ENCODE measurements around the gene ATR.
"Not testable (repeated sequence)": the region's sequence is repeated elsewhere in the genome, so short reads cannot be mapped to it uniquely, and the experiment has no call there.

ATR gene

DNA sequence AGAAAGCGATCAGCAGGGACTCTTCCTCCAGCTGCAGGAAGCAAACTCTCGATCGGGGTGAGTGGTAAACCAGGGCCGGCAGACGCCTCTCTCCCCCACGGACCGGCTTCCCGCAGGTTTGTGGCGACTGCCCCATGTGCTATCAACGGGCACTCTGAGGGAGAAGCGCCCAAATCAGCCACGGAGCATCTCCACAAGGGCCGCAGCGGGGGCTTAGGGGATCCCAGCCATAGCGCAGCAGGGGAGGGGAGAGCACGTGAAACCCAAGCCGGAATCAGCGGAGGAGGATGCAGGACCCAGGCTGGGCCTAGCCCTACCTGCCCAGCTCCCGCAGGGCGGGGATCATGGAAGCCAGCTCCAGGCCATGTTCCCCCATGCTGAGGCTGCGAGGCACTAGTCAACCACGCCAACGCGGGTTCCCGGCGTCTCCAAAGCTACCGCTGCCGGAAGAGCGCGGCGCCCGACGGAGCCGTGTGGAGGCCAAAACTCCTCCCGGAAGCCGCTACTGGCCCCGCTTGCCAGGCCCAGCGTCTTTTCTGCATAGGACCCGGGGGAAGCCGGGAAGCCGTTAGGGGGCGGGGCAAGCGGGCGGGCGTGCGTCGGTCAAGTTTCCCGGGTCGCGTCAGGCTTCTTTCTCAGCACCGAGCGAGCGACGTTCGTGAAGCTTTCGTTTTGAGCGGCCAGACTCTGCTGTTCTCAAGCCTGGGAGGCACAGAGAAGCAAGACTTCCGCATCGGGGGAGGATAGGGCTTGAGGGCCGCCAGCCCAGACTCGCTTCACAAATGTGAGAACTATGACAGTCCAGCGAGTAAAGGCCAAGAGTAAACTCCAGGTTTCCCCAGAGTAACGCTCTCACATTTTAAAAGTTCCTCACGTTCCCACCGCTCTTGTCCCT, at the start of gene ATR:
TSS of gene ATR (minus strand) at position 405 of the 895 bp plus-strand sequence. CDS start at position 376, 29 bp downstream.
- in situ Hi-C loops (cut with MboI; ENCODE audit: low pct_unique_long_range_greater_than_20kb, low sequenced_read_pairs): loop anchor here (25.0 kb wide), 2 partner anchors 334 to 409 kb away; no protein-coding TSS in a partner anchor
- DNase-seq: peak; percentile 98

DNA sequence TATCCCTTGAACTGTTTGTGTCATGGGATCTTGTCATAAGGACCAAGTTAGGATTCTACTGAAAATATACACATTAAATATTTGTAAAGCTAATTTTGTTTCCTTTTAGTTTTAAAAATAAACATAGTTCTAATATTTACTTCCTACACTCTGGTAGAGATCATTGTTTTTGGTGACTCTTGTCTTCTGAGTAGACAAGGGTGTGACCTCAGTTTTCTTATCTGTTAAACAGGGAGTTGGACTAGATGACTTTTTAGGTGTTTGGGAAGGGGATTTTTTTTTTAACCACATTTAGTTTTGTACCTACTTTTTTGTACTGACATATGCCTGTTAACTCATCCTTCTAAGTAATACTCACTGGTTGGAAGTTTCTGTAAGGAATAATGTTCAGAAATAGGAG, 48.4 kb upstream of the ATR start:
- in situ Hi-C loops (cut with MboI; ENCODE audit: low pct_unique_long_range_greater_than_20kb, low sequenced_read_pairs): no loop called here
- DNase-seq: no peak

DNA sequence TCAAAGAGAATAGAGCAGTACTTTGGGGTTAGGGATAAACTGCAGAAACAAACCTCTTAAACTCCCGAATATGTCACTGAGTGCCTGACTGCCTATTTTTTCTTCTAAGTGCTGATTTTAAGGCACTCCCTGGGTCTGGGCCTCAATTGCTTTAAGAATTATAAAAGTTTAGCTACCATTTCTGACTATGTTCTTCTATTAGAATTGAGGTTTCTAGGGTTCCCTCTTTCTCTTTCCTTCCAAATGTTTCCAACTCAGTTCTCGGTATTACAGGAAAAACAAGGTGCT, 46.6 kb upstream of the ATR start:
- no peak for DNase-seq
- in situ Hi-C loops (cut with MboI; ENCODE audit: low pct_unique_long_range_greater_than_20kb, low sequenced_read_pairs): no loop called here

DNA sequence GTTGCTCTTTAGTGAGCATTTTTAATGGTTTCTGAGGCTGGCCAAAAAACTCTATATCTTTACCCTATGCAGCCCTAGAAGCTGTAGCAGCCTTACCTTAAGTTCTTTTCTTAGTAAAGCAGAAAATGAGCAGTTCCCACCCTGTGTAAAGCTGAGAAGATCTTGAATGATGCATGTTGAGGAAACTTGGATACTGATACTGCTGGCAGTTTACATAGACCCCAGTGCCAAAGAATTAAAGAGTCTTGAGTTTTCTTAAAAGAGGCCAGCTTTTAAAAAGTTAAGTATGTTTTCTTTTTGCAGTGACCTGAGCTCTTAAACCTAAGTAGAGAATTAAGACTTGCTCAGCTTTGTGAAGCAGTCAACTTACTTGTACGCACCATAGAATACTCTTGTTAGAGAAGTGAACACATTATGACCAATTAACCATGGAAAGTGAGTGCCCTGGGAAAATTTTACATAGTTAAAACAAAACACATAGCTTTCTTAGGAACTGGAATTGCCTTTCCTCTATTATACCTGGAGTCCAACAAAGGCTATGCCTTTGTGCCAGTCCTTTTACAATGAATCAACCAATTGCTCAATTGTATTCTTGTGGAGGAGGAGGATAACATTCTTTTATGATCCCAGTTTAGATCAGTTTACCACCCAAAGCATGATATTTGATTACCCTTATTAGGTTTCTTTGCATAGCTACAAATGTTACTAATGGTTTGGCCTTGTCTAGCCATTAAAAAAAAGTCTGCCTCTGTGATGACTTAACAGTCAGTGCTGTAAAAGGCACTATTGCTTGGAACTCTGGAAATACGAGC, 46.0 kb upstream of the ATR start:
- DNase-seq: no peak
- in situ Hi-C loops (cut with MboI; ENCODE audit: low pct_unique_long_range_greater_than_20kb, low sequenced_read_pairs): no loop called here

DNA sequence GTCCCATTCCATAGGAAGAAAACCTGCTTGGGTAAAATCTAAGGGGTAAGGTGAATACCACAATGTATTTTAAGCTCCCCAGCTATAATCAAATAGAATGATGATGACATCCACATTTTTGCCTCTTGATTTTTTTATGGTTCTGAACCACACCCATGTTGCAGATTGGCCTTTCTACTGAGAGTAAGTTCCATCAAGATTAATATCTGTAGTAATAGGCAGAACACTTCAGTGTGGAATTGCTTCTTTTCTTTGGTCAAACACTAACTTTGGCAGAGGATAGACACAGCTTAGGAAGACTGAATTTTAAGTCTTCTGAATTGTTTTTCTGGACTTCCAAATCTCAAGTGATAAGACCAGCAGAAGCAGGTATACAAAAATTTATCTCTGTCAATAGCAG, 44.7 kb upstream of the ATR start:
- DNase-seq: no peak
- in situ Hi-C loops (cut with MboI; ENCODE audit: low pct_unique_long_range_greater_than_20kb, low sequenced_read_pairs): no loop called here

DNA sequence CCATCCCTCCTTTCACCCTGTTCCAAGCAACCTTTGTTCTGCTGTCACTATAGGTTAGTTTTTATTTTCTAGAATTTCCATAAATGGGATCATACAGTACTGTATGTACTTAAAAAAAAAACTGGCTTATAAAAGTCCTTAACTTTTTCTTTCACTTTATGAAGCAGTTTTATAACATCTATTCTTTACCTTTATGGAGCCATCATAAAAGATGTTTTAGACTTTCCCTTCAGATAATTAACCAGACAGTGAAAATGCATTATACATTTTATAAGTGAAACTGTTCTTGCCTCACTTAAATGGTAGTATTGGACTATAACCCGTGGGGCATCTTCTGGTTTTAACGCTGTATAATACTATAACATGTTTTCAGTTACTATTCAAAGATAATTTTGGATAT, 43.9 kb upstream of the ATR start:
- in situ Hi-C loops (cut with MboI; ENCODE audit: low pct_unique_long_range_greater_than_20kb, low sequenced_read_pairs): no loop called here
- no peak for DNase-seq

DNA sequence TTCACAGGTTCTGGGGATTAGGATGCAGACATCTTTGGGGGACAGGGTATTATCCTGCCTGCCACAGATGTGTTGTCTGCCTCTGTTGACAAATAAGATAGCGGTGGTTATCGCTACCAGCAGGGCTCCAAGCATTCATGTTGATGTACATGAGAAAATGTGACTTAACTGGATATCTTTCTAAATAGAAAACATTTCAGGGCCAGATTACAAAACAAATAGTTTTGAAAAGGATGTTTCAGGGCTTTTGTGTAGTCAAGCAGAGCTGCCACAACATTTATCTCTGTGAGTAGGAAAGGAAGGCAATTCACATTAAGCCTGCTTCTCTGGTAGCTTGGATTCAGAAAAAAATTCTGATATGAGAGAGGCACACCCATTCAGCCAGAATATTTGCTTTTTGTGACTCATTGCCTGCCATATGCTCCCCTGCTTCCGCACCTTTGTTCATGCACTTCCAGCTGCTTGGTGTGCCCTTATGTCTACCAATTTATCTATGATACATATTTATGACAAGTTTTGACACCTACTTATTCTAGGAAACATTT, 40.5 kb upstream of the ATR start:
- in situ Hi-C loops (cut with MboI; ENCODE audit: low pct_unique_long_range_greater_than_20kb, low sequenced_read_pairs): no loop called here
- no peak for DNase-seq

DNA sequence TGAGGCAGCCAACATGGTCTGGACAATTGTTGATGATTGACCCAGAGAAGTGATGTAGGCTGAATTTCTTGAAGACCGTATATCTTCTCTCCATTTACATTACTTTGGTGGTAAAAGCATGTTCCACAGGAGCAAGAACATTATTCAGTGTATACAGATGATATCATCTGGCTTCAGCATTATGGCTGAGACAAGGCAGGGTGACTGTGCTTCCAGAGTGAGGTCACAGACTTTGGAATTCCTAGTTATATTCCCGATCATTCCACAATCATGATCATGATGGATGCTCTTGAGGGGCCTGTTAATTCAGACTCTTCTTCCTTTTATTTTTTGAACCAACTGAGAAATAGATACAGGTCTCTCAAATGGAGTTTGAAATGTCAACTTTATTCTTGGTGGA, 36.6 kb upstream of the ATR start:
- in situ Hi-C loops (cut with MboI; ENCODE audit: low pct_unique_long_range_greater_than_20kb, low sequenced_read_pairs): no loop called here

DNA sequence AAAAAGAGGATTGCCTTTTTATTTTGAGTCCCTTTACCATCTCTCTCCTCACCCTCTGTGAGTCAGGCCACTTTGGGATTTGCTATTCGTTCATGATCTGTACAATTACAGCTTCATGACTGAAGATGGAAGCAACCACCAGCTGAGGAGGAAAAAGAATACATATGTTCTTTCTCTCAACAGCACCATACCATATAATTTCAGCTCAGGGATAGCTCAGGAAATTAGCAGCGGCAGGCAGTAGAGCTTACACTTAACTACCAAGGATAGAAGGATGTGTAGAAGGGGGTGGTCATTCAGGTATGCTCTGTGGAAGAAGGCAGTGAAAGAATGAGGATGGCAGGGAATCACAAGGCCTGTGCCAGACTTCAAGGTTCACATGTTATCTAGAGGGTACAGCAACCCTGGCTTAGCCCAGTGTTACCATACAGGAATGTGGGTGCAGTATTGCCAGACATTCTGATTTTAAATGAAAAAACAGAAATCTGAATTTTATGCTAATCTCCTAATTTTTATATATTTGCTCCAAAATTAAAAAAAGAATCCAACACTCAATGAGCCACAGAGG, 35.6 kb upstream of the ATR start:
- in situ Hi-C loops (cut with MboI; ENCODE audit: low pct_unique_long_range_greater_than_20kb, low sequenced_read_pairs): no loop called here
- no peak for DNase-seq

More for the DNA sequence above, 36.6 kb upstream of the ATR start:
- DNase-seq: no peak

DNA sequence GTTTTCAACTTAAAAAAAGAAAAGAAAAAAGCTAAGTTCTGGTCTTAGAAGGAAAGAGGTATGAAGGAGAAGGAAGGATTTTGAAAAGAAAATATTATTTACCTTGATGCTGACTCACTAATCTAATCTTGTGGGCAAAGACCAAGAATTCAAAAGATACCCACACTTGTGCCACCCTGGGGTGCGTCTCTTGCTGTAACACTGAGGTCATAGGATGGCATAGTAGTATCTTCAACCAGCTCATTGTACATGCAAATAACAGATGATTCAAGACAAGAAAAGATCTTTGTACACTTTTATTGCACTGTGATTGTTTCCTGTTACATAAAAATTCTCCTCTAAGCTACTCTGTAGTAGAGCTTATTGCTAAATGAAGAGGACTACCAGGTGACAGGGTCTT, 35.0 kb upstream of the ATR start:
- in situ Hi-C loops (cut with MboI; ENCODE audit: low pct_unique_long_range_greater_than_20kb, low sequenced_read_pairs): no loop called here
- no peak for DNase-seq

DNA sequence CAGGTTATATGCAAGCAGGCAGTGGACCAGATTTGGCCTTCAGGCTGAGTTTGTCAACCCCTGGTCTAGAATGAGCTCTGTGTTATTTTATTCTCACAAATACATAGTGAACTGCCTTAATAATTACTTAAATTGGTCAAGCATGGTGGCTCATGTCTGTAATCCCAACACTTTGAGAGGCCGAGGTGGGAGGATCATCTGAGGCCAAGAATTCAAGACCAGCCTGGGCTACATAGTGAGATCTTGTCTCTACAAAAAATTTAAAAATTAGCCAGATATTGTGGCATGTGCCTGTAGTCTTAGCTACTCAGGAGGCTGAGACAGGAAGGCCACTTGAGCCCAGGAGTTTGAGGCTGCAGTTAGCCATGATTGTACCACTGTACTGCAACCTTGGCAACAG, 32.7 kb upstream of the ATR start:
- in situ Hi-C loops (cut with MboI; ENCODE audit: low pct_unique_long_range_greater_than_20kb, low sequenced_read_pairs): no loop called here
- no peak for DNase-seq

DNA sequence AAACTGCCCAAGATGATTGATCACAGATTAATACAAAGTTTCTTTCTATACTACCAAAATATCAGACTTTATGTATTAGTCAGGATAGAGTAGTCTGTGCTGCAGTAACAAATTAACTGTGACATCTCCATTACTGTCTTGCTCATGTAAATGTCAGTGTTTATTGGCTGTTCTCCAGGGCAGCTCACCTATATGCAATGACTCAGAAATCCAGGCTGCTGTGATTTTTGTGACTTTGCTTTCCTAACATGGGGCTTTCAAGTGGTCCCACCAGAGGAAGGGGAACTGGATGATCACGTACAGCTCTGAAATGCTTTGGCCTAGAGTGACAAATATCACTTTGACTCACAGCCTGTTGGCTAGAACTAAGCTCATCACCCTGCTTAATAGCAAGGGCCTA, 30.6 kb upstream of the ATR start:
- in situ Hi-C loops (cut with MboI; ENCODE audit: low pct_unique_long_range_greater_than_20kb, low sequenced_read_pairs): no loop called here
- no peak for DNase-seq

DNA sequence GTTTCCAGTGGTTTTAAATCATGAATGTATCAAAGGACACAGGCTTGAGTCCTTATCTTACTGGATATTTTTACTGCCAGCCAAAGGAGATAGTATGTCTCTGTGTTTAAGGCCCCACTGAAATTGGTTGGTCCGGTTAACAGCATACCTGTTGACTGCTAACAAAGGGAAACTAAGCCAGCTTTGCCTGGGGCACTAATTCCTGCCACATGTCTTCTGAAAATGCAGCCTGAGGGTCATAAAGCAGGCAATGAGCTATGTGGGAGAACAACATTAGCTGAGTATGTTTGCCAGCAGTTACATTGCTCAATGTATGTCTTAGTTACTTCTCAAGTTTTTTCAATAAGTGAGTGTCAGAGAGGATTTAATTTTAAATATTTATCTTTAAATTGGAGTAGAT, 30.1 kb upstream of the ATR start:
- in situ Hi-C loops (cut with MboI; ENCODE audit: low pct_unique_long_range_greater_than_20kb, low sequenced_read_pairs): no loop called here
- DNase-seq: no peak

DNA sequence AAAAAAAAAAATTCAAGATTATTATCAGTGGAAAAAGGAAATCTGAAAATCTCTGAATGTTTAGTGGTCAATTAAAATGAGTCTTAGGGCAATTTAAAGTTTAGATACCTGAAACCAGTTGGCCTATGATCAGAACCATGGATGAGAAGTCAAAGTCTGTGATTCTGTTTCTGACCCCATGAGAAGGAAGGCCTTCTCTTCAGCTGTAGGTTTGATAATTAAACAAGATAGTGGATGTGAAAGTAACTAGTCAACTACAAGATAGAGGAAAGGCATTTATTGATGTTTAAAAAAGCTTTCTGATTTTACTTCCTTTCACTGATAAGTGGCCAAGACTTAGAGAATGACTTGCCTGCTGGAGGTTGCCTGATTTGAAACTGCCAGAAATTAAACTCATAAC, 26.4 kb upstream of the ATR start:
- in situ Hi-C loops (cut with MboI; ENCODE audit: low pct_unique_long_range_greater_than_20kb, low sequenced_read_pairs): no loop called here
- no peak for DNase-seq

DNA sequence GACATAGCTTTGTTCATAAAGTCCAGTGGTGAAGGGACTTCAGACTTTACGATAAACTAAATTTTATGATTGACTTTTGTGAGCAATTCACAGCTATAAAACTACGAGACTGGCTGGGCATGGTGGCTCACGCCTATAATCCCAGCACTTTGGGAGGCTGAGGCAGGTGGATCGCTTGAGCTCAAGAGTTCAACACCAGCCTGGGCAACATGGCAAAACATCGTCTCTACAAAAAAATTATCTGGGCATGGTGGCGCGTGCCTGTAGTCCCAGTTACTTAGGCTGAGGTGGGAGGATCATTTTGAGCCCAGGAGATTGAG, 24.8 kb upstream of the ATR start:
- DNase-seq; in situ Hi-C loops (cut with MboI; ENCODE audit: low pct_unique_long_range_greater_than_20kb, low sequenced_read_pairs): not testable (repeated sequence)

DNA sequence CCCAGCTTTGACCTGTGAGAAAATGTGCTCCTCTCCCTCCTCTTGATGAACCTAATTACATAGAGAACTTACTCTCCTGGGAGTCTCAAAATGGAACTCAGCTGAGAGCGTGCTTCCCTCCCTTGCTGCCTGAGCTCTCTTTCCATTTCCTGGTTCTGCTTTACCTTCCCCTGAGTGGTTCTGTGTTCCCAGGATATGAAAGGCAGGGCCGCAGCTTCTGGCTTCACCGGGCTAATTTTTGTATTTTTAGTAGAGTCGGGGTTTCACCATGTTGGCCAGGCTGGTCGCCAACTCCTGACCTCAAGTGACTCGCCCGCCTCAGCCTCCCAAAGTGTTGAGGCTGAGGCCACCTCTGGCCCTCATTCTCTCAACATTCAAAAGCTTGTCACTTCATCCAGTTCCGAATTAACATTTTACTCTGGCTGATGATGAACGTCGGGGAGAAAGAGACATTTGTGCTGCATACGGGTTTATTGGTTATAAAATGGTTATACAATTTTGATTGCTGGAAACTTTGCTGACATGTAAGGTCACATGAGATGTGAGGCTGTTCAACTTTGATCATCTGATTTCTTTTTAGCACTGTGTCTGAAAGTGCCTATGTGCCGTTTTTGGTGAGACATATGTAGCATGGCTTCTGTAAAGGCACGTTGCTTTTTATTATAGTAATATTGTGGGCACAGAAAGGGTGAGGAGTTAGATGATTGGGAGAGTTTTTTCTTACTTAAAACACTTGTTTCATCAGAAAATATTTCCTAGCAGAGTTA, 24.3 kb upstream of the ATR start:
- DNase-seq: no peak
- in situ Hi-C loops (cut with MboI; ENCODE audit: low pct_unique_long_range_greater_than_20kb, low sequenced_read_pairs): no loop called here

DNA sequence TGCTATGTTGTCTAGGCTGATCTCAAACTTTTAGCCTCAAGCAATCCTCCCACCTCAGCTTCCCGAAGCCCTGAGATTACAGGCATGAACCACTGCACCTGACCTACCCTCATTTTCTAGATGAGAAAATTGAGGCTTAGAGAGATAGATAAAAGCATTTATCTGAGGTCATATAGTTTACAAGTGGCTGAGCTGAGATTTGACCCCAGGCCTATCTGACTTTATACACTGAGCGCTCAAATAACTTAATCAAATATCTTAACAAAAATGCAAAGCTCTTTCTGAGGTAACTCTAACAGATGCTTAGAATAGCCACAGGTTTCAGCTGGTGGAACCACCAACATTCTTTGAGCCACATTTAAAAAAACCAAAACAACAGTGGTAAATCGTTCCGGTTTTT, 23.2 kb upstream of the ATR start:
- in situ Hi-C loops (cut with MboI; ENCODE audit: low pct_unique_long_range_greater_than_20kb, low sequenced_read_pairs): no loop called here
- DNase-seq: no peak

DNA sequence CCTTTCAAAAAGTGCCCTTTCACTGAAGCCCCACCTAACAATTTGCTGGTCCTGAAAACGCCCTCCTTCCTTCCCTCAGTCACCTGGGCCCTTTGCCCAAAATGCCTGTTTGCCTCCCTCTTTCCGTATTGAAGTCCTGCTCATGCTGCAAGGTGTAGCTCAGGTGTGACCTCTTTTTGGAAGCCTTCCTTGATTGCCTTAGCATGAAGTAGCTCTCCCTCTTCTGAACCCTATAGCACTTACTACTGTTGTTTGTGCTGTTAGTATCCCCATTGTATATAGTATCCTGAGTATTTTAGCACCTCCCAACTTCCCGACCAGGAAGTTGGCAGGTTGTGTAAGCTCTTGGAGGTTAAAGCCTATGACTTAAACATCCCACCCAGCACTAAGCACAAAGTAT, 19.4 kb upstream of the ATR start:
- in situ Hi-C loops (cut with MboI; ENCODE audit: low pct_unique_long_range_greater_than_20kb, low sequenced_read_pairs): loop anchor here (25.0 kb wide), 2 partner anchors 314 to 389 kb away; no protein-coding TSS in a partner anchor
- DNase-seq: peak; percentile 35

DNA sequence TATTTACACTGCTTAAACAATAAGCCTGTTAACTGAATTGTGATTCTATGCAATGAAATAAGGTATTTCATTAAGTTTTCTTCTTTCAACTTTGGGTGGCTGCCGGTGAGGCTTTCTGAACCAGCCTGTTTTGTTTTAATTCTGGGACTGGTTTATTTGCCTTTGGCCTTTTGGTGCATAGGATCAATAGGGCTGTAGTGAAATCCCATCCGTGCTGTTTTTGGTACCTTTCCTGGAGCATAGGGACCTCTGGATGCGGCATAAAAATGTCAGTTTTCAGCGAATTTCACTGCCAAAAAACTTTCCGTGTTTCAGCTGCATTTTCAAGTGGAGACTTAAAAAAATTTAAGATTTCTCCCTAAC, 18.2 kb upstream of the ATR start:
- no peak for DNase-seq
- in situ Hi-C loops (cut with MboI; ENCODE audit: low pct_unique_long_range_greater_than_20kb, low sequenced_read_pairs): loop anchor here (25.0 kb wide), 2 partner anchors 316 to 391 kb away; no protein-coding TSS in a partner anchor
